ENCODE results near the gene KCNMB4. TPM values are rescaled to one million over a fixed set of nuclear protein-coding genes. Genes with fewer than 3 reads are reported as not detected.
"Not testable (repeated sequence)": the region's sequence is repeated elsewhere in the genome, so short reads cannot be mapped to it uniquely, and the experiment has no call there.

Gene KCNMB4
- total RNA-seq, 1 donor from 2014 or later = 0.44 TPM

DNA sequence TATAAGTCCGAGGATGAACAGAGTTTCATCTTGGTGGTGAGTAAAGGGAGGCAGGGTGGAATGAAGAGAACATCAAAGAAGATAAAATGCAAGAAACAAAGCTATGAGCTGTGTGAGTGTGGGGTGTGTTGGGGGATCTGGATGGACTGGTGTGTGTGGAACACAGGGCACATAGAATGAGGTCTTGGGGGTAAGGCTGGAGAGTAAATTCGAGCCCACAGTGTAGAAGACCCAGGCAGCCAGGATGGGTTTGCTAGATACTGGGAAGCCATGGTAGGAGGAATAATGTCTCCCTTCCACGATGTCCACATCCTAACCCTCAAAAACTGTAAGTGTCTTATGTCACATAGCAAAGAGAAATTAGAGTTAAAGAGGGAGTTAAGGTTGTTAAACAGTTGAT lies 6.8 kb downstream of the KCNMB4 start:
- no peak for DNase-seq (ENCODE audit: low spot score)

- DNase-seq (ENCODE audit: low spot score) = no peak
Observed at GRCh38 chr12:70379846-70380245, 13.8 kb downstream of the KCNMB4 start.

DNA sequence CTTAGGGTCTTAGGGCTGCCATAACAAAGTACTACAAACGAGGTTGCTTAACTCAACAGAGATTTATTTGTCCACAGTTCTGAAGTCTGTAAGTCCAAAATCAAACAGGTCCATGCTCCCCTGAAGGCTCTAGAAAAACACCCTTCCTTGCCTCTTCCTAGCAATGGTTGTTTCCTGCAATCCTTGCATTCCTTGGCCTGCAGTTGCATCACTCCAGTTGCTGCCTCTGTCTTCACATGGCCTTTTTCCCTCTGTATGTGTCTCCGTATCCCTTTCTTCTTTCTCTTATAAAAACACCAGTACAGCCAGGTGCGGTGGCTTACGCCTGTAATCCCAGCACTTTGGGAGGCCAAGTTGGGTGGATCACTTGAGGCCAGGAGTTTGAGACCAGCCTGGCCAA lies 17.4 kb downstream of the KCNMB4 start:
- no peak for DNase-seq (ENCODE audit: low spot score)

DNA sequence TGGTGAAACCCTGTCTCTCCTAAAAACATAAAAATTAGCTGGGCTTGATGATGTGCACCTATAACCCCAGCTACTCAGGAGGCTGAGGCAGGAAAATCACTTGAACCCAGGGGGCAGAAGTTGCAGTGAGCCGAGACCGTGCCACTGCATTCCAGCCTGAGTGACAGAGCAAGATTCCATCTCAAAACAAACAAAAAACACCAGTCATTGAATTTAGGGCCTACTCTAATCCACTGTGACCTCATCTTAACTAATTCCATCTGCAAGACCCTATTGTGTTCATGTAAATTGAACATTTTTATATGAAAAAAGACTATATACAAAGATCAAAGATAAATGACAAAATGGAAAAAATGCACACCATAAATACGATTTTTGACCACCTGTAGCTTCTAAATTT lies 17.8 kb downstream of the KCNMB4 start:
- no peak for DNase-seq (ENCODE audit: low spot score)

- DNase-seq (ENCODE audit: low spot score) = no peak
Observed at GRCh38 chr12:70386771-70387170, 20.7 kb downstream of the KCNMB4 start.

DNA sequence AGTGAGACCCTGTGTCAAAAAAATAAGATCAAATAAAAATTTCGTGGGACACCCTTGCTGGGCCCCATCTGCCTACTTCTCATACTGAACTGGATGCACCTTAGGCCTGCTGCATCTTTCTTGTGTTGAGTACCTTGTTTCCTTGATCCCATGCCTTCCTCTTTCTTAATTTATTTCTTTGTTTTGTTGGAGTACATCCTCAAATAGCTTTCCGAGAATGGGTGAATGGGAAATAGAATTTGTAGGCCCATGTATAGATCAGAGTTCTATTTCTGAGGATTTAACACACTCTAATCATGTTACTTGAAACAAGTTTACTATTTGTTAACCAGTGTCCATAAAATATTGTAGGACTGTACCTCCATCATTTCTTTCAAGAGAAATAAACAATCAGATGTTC lies 23.6 kb downstream of the KCNMB4 start:
- DNase-seq (ENCODE audit: low spot score) = no peak

DNA sequence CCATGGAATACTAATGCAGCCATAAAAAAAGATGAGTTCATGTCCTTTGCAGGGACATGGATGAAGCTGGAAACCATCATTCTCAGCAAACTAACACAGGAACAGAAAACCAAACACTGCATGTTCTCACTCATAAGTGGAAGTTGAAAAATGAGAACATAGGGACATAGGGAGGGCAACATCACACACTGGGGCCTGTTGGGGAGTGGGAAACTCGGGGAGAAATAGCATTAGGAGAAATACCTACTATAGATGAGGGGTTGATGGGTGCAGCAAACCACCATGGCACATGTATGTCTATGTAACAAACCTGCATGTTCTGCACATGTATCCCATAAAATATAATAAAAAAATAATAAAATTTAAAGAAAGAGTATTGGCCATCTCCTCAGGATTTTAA lies 26.5 kb downstream of the KCNMB4 start:
- not testable (repeated sequence) for DNase-seq (ENCODE audit: low spot score)

DNA sequence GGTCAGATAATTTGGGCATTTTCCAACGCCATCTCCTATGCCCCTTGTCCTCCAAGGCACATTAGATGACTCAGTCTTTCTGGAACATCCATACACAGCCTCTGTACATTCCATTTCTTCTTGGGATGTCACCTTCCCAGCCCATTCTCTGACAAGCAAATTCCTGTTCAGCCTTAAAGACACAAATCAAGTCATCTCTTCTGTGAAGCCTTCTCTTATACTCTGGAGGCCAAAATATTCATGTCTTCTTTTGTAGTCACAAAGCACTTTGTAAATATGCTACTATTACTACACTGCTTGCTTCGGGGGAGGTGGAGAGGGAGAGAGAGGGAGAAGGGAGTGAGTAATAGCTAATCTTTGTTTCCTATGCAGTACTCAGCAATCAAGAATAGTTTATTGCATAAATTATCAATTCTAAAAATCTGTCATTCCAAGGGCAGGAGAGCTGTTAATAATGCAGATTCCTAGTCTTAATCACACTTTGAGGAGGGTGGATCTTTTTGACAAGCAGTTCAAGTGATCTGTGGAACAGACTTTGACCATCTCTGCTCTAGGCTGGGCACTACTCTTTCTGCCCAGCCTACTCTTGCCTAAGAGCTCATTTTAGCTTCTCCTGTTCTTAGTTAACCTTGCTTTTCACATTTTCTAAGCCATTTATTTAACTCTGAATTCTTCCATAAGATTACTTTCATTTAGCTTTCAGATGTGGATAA lies 27.9 kb downstream of the KCNMB4 start:
- DNase-seq (ENCODE audit: low spot score) = no peak

GRCh38 chr12:70398002-70398401 lies 31.9 kb downstream of the KCNMB4 start:
- no peak for DNase-seq (ENCODE audit: low spot score)

GRCh38 chr12:70398862-70399261 lies 32.8 kb downstream of the KCNMB4 start:
- DNase-seq (ENCODE audit: low spot score) = no peak

DNA sequence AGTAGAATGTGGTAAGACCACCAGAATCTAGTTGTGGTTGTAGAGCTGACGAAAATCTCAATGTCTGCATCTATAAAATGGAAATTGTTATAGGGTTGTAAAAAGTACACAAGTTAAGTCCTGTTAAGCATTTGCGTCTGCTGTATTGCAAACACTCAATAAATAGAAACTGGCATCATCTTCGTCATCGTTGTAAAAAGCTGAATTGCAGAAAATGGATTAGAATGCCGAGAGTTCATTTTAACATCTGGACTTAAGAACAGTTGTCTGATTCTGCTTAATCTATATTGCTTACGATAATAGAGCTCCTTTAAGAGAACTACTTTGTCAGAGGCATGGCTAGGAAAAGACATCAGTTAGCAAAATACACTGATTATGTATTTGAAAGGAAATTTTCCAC lies 33.2 kb downstream of the KCNMB4 start:
- no peak for DNase-seq (ENCODE audit: low spot score)

- DNase-seq (ENCODE audit: low spot score) = no peak
Observed at GRCh38 chr12:70400124-70400523, 34.0 kb downstream of the KCNMB4 start.

GRCh38 chr12:70402597-70402996 lies 36.5 kb downstream of the KCNMB4 start:
- no peak for DNase-seq (ENCODE audit: low spot score)

DNA sequence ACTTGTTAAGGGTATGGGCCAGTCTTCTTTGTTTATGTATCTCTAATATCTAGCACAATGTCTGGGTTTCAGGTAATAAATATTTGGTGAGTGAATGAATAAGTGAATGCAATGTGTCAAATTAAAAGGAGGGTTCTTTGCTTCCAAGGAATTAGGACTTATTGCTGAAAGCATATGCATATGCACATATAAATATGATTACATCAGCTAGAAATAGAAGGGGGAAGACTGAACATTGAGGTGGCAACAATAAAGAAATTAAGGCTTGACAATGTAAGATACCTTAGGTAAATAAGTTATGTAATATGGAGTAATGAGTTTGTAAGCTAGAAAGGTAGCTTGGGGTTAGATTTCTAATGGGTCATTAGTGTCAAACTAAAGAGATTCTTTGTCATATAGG lies 37.7 kb downstream of the KCNMB4 start:
- DNase-seq (ENCODE audit: low spot score) = no peak

GRCh38 chr12:70408004-70408790 lies 42.1 kb downstream of the KCNMB4 start:
- DNase-seq (ENCODE audit: low spot score) = no peak

DNA sequence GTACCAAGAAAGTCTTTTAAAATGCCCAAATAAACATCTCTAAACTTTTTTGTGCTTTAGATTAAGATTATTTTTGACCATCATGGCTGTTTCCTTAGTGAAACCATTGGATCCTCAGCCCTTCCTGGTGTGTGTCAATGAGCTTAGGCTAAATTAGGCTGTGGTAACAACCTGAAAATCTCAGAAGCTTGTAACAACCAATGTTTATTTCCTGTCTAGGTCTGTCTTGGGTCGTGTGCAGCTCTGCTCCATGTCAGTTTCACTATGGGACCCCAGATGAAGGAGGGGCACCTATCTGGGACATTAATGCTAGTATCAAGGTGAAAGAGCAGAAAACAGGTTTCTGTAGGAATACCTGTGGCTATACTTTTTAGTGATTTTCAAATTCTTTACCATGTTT lies 49.9 kb downstream of the KCNMB4 start:
- DNase-seq (ENCODE audit: low spot score) = no peak

GRCh38 chr12:70417121-70417520 lies 51.0 kb downstream of the KCNMB4 start:
- DNase-seq (ENCODE audit: low spot score) = no peak

DNA sequence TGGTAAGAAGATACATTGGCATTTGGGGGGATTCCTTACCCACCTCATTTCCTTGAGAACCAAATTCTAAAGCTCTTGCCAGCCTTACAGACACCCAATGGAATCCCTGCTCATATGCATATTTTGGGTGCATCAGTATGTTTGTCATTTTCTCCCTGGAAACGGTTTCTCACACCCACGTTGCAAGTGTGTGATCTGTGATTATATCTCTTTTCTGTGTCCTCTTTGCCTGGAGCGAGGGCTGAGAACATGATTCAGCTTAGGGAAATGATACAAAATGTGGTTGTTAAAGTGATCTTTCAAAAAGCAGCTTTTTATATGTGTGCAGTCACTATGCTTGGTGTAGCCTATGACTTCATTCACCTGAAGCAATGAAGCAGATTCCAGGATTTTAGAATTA lies 52.0 kb downstream of the KCNMB4 start:
- no peak for DNase-seq (ENCODE audit: low spot score)

DNA sequence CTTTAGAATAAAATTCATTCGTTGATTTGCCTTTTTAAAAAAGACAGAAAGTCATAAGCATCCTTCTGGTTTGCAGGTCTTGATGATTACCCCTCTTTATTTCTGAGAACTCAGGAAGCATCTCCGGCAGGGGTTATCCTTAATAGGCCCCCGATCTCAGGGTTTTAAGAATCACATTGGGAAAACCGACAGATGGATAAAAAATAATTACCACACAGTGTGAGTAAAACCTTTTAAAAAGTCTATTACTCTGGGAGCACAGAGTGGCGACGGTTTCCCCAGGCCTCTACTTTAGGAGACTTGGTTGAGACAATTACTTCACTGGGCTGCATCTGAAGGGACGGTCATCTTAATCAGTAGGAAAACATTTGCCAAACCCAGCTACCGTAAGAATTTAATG lies 56.5 kb downstream of the KCNMB4 start:
- DNase-seq (ENCODE audit: low spot score) = no peak

GRCh38 chr12:70426620-70427019 lies 60.5 kb downstream of the KCNMB4 start:
- DNase-seq (ENCODE audit: low spot score) = no peak

DNA sequence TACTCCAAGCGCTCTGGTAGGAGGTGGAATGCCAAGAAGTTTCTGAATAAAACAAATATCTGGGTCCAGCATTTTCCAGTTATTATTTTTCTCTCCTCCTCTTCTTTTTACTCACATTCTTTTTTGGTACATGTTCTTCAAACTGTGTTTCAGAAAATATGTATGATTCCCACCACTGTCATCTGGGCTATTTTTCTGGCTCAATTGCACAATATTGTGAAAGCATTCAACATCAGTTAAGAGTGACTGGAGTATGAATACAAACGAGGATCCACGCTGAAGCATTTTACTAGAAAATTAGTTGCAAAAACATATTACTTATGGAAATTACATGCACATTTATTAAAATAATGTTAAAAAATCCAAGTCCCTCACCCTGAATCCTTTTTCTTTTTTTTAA lies 61.5 kb downstream of the KCNMB4 start:
- DNase-seq (ENCODE audit: low spot score) = no peak

GRCh38 chr12:70430400-70430799 lies 64.3 kb downstream of the KCNMB4 start:
- DNase-seq (ENCODE audit: low spot score) = no peak

DNA sequence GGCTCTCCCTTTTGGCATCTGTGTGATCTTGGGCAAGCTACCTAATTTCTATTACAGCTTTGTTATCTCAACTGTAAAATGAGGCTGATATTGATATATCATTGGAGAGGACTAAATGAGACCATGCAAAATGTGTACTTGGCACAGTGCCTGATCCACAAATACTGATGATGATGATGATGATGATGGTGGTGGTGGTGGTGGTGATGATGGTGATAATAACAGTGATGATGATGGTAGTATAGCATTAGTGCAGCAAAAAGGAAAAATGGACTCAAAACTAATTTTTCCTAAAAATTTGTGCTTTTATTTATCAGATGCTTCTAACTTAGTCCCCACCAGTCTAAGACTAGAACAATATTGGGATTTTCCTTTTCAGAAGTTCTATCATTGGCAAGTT lies 70.7 kb downstream of the KCNMB4 start:
- DNase-seq (ENCODE audit: low spot score) = no peak

Measured in ureter (tissue), 1 donor.